C4-2B (cell line): ENCODE data around the gene HSPA8.

Source experiments
- H3K27ac ChIP-seq: fragments of 450-650 bp; 2 replicates; pipeline ENCODE4 v1.5.1; 2017
- ZFX ChIP-seq: fragments of 450-650 bp; IDR thresholded peaks from 2 replicates; pipeline ENCODE4 v1.6.1; 2017
- TF ChIP-seq, protein P1 (sequence below): fragments of 450-650 bp; conservative IDR thresholded peaks from 2 replicates; pipeline ENCODE4 v1.5.1; 2017; ENCODE audit warnings: mild to moderate bottlenecking

Gene HSPA8

DNA sequence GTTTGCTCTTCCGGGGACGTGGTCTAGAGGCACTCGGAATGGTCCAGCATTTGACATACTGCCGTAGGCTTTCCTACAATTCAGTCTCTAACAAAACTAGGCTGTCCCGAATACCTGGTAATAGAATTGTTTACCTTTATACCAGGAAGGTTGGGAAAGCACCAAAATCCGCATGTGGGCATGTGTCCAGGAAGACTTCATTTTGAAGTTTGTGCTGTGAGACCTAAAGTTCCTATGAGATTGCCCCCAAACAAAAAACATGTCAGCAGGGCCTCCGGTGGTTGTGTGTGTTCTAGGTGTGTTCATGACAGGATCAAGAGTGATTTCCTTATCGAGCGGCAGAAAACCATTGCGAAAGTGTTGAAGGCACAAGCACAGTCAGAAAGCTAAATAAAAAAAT is 26.1 kb downstream of the HSPA8 start:
- TF ChIP-seq, protein P1, sequence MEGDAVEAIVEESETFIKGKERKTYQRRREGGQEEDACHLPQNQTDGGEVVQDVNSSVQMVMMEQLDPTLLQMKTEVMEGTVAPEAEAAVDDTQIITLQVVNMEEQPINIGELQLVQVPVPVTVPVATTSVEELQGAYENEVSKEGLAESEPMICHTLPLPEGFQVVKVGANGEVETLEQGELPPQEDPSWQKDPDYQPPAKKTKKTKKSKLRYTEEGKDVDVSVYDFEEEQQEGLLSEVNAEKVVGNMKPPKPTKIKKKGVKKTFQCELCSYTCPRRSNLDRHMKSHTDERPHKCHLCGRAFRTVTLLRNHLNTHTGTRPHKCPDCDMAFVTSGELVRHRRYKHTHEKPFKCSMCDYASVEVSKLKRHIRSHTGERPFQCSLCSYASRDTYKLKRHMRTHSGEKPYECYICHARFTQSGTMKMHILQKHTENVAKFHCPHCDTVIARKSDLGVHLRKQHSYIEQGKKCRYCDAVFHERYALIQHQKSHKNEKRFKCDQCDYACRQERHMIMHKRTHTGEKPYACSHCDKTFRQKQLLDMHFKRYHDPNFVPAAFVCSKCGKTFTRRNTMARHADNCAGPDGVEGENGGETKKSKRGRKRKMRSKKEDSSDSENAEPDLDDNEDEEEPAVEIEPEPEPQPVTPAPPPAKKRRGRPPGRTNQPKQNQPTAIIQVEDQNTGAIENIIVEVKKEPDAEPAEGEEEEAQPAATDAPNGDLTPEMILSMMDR = no peak
- no peak for TF ChIP-seq ZFX
- no peak overlapping the region for H3K27ac ChIP-seq

DNA sequence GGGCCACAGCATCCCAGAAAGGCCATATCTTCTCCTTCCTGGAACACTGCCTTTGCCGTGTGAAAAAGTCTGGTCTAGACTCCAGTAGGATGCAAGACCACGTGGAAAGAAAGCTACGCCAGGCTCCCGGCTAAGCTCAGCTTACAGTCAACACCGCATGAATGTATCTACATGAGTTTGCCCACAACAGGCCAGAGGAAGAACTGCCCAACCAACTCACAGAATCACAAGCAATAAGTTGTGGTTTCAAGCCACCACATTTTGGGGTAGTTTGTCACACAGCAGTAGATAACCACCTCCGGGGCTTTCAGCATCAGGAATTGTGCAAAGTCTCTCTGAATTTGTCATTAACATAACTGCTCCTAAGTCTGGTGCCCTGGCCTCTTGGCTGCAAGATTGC is 27.3 kb downstream of the HSPA8 start:
- H3K27ac ChIP-seq = no peak overlapping the region
- no peak for TF ChIP-seq ZFX
- TF ChIP-seq, protein P1 = no peak

- TF ChIP-seq, protein P1 = no peak; the same call in 1 of the 2 replicates
- TF ChIP-seq ZFX = no peak
- no peak overlapping the region for H3K27ac ChIP-seq
Observed at GRCh38 chr11:123033895-123034294, 28.0 kb downstream of the HSPA8 start.

DNA sequence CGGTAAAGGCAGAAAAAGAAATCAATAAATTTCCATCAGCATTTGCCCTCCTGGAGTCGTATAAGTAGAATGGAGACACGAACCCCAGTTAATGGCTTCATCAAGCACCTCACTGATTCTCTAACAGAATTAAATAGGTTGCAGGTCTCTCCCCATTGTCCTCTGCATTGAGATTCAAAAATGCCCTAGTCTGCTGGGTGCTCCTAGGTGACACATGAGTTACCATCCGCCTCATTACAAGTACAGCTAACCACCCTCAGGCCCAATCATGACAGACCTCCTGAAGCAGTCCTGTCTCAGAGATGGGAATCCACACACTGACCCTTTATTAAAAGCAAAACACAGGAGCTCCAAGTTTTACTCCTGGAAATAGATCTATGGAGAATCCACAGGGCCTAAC is 31.4 kb downstream of the HSPA8 start:
- TF ChIP-seq, protein P1 = no peak
- no peak for TF ChIP-seq ZFX
- no peak overlapping the region for H3K27ac ChIP-seq

DNA sequence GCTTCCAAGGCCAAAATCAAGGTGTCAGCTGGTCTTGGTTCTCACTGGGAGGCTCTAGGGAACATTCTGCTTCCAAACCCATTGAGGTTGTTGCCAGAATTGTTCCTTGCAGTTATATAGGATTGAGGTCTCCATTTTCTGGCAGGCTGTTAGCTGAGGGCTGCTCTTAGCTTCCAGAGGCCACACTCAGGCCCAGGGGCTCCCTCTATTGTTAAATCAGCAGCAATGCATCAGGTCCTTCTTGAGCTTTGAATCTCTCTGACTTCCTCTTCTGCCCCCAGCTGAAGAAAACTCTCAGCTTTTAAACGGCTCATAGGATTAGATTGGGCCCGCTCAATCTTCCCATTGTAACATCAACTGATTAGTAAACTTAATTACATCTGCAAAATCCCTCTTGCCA is 41.0 kb downstream of the HSPA8 start:
- no peak overlapping the region for H3K27ac ChIP-seq
- TF ChIP-seq, protein P1 = peak; percentile 71
- TF ChIP-seq ZFX = no peak

GRCh38 chr11:123018702-123019101 is 43.2 kb downstream of the HSPA8 start:
- H3K27ac ChIP-seq = no peak overlapping the region
- TF ChIP-seq, protein P1 = no peak
- TF ChIP-seq ZFX = no peak

DNA sequence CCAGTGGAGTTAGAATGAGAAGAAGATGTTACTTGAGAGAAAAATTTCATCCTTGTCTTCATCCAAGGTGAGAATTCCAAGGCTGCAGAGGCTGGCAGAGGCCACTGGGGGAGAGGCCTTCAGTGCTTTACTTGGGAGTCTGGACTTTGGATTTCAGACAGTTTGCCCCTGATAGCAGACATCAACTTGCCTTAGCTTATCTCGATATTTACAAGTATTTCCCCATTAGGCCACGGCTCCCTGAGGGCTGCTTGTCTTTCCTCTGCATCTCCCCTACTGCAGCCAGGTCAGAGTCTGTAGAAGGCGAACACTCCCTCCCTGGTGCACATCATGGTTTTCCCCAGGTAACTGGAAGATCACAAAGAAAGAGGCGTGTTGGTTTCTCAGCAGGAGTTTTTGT is 50.4 kb downstream of the HSPA8 start:
- TF ChIP-seq, protein P1 = no peak; the same call in 1 of the 2 replicates
- TF ChIP-seq ZFX = no peak
- no peak overlapping the region for H3K27ac ChIP-seq
